Activated naive CD8-positive, alpha-beta T cell treated with anti-CD3 and anti-CD28 coated beads for 36 hours (primary cell): ENCODE measurements around the gene HIP1R. TPM values are rescaled to one million over a fixed set of nuclear protein-coding genes. Genes with fewer than 3 reads are reported as not detected.
"Not testable (repeated sequence)": the region's sequence is repeated elsewhere in the genome, so short reads cannot be mapped to it uniquely, and the experiment has no call there.

Experiments
- DNase-seq: peaks from one replicate; pipeline ENCODE4 v3.0.0; 2021
- H3K27ac Mint-ChIP-seq: one replicate; pipeline ENCODE4 v1.8.0; 2022; ENCODE audit warnings: mild to moderate bottlenecking, moderate library complexity, mixed read lengths
- H3K27me3 Mint-ChIP-seq: one replicate; pipeline ENCODE4 v1.8.0; 2022; ENCODE audit warnings: mild to moderate bottlenecking, mixed read lengths
- H3K36me3 Mint-ChIP-seq: one replicate; pipeline ENCODE4 v1.8.0; 2021; ENCODE audit warnings: mild to moderate bottlenecking, mixed read lengths
- H3K4me1 Mint-ChIP-seq: one replicate; pipeline ENCODE4 v1.8.0; 2021; ENCODE audit warnings: mixed read lengths
- H3K4me3 Mint-ChIP-seq: one replicate; pipeline ENCODE4 v1.8.0; 2022; ENCODE audit warnings: mild to moderate bottlenecking, moderate library complexity, mixed read lengths
- H3K9me3 Mint-ChIP-seq: one replicate; pipeline ENCODE4 v1.8.0; 2022; ENCODE audit warnings: mixed read lengths
- total RNA-seq, 2 experiments: library from RNA; stranded (reverse); gene quantifications; one replicate each; pipeline ENCODE4 v1.2.3, GENCODE V29; 2021

HIP1R gene, protein sequence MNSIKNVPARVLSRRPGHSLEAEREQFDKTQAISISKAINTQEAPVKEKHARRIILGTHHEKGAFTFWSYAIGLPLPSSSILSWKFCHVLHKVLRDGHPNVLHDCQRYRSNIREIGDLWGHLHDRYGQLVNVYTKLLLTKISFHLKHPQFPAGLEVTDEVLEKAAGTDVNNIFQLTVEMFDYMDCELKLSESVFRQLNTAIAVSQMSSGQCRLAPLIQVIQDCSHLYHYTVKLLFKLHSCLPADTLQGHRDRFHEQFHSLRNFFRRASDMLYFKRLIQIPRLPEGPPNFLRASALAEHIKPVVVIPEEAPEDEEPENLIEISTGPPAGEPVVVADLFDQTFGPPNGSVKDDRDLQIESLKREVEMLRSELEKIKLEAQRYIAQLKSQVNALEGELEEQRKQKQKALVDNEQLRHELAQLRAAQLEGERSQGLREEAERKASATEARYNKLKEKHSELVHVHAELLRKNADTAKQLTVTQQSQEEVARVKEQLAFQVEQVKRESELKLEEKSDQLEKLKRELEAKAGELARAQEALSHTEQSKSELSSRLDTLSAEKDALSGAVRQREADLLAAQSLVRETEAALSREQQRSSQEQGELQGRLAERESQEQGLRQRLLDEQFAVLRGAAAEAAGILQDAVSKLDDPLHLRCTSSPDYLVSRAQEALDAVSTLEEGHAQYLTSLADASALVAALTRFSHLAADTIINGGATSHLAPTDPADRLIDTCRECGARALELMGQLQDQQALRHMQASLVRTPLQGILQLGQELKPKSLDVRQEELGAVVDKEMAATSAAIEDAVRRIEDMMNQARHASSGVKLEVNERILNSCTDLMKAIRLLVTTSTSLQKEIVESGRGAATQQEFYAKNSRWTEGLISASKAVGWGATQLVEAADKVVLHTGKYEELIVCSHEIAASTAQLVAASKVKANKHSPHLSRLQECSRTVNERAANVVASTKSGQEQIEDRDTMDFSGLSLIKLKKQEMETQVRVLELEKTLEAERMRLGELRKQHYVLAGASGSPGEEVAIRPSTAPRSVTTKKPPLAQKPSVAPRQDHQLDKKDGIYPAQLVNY
- total RNA-seq: 10 to 100 TPM; 24.2 to 24.8 TPM

DNA sequence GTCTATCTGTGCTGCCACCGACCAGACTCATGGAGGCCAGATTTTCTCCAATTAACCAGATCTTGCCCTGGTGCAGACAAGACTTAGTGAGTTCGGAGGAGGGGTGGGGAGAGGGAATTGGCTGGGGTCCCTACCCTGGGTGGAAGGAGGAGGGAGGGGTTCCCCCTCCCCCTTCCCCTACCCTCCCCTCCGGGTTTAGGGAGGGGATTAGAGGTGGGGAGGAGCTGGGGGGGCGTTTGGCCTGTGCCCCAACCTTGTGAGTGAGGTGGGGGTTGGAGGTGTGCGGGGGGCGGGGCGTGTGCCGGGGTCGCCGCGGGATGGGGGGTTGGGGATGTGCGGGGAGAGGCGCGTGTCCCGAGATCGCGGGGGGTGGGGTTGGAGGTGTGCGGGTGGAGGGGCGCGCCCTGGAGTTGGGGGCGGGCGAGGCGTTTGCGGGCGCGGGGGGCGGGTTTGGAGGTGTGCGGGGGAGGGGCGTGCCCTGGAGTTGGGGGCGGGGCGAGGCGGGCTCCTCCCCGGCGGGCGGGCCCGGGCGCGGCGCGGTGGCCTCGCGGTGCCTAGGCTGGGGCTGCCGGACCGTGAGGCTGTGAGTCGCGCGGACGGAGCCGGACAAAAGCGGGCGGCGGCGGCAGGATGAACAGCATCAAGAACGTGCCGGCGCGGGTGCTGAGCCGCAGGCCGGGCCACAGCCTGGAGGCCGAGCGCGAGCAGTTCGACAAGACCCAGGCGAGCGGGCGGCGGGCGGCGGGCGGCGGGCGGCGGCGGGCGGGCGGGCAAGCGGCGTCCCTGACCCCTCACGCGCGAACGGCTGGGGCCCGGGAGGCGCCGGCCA, at the start of gene HIP1R:
HIP1R (plus strand) TSS at position 537 of the 829 bp plus-strand sequence; CDS start at position 631, 94 bp downstream.
- H3K4me1 Mint-ChIP-seq: peaks cover 38% of the 10 kb centered on the region
- peak; percentile 62 for DNase-seq
- peaks cover 7% of the 10 kb centered on the region for H3K36me3 Mint-ChIP-seq
- H3K27ac Mint-ChIP-seq: peak within 1 kb of the TSS; percentile 90
- H3K4me3 Mint-ChIP-seq: peak within 1 kb of the TSS; percentile 93
- no peaks in the 10 kb centered on the region for H3K9me3 Mint-ChIP-seq
- H3K27me3 Mint-ChIP-seq: peaks cover 7% of the 10 kb centered on the region

DNA sequence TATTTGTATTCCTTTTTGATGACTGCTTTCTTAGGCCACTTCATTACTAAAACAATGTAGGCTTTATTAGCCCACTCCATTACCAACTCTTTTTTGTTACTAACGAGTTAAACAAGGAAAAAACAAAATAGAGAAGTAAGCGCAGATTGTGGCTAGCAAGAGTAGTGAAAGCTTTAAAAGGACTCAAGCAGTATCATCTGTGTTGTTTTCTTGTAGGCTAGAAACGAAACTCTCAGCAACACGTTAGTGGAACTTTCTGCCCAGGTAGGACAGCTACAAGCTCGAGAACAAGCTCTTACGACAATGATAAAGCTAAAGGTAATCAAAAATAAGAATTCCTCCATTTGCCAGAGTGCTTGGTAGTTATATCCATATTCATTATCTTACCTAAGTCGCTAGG, 49.8 kb upstream of the HIP1R start:
- no peak overlapping the region for H3K4me3 Mint-ChIP-seq
- H3K27ac Mint-ChIP-seq: no peak overlapping the region
- DNase-seq: no peak
- H3K27me3 Mint-ChIP-seq: no peaks in the 10 kb centered on the region
- no peaks in the 10 kb centered on the region for H3K9me3 Mint-ChIP-seq
- no peaks in the 10 kb centered on the region for H3K36me3 Mint-ChIP-seq
- H3K4me1 Mint-ChIP-seq: no peaks in the 10 kb centered on the region

DNA sequence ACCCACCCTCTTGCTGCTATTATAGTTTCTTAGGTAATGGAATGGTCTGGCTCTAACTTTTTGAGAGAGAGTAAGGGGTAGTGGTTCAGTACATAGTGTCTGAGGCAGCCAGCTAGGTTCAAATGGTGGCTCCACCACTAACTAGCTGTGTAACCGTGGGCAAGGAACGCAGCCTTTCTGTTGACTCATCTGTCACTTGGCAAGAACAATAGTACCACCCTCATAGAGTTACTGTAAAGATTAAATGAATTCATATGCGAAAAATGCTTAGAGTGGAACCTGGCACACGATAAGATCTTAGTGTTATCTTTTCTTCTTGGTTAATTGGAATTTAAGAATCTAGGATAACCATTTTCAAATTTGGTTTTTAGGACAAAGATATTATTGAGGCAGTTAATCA, 46.9 kb upstream of the HIP1R start:
- no peak for DNase-seq
- Mint-ChIP-seq H3K9me3 (no peaks in the 10 kb centered on the region), H3K4me3 (no peak overlapping the region), H3K4me1 (no peaks in the 10 kb centered on the region), H3K27me3 (no peaks in the 10 kb centered on the region), H3K36me3 (no peaks in the 10 kb centered on the region), H3K27ac (no peak overlapping the region)

DNA sequence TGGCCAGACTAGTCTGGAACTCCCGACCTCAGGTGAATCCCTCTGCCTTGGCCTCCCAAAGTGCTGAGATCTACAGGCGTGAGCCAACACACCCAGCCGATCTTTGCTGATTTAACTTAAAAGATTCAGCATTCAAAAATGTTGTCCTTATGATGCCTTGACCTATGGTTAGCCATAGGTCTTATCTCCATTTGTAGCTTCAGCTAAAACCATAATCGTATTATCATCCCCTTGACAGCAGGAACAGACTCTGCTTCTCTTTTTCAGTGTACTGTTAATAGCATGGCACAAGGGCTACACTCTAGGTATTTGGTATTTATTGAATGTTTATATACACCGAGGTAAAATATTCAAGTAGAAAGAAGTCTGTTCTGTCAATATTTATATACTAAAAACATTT, 45.6 kb upstream of the HIP1R start:
- no peak for DNase-seq
- no peaks in the 10 kb centered on the region for H3K9me3 Mint-ChIP-seq
- no peaks in the 10 kb centered on the region for H3K36me3 Mint-ChIP-seq
- peaks cover 4% of the 10 kb centered on the region for H3K4me1 Mint-ChIP-seq
- H3K27me3 Mint-ChIP-seq: no peaks in the 10 kb centered on the region
- no peak overlapping the region for H3K27ac Mint-ChIP-seq
- no peak overlapping the region for H3K4me3 Mint-ChIP-seq

DNA sequence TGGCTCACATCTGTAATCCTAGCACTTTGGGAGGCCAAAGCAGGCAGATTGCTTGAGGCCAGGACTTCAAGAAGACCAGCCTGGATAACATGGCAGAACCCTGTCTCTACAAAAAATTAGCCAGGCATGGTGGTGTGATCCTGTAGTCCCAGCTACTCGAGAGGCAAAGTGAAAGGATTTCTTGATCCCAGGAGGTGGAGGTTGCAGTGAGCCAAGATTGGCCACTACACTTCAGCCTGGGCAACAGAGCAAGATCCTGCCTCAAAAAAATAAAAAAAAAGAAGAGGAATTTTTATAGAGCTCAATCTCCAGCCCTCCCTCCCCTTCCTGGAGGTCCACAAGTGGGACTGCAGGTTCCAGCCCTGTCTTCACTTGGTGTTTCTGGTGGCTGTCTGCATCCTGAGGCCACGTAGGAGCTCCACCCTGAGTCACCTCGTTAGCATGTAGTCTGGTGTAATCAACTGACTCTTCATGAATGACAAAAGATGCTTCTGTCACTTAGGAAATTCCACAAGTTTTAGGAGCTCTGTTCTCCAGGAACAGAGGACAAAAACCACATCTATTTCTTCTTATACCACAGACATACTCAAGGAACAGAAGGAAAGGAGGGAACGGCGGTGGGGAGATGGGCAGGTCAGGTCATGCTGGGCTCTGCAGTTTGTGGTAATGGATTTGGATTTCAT, 44.7 kb upstream of the HIP1R start:
- Mint-ChIP-seq H3K36me3 (no peaks in the 10 kb centered on the region), H3K4me3 (no peak overlapping the region), H3K9me3 (no peaks in the 10 kb centered on the region), H3K27me3 (no peaks in the 10 kb centered on the region), H3K4me1 (peaks cover 4% of the 10 kb centered on the region), H3K27ac (no peak overlapping the region)
- DNase-seq: no peak

DNA sequence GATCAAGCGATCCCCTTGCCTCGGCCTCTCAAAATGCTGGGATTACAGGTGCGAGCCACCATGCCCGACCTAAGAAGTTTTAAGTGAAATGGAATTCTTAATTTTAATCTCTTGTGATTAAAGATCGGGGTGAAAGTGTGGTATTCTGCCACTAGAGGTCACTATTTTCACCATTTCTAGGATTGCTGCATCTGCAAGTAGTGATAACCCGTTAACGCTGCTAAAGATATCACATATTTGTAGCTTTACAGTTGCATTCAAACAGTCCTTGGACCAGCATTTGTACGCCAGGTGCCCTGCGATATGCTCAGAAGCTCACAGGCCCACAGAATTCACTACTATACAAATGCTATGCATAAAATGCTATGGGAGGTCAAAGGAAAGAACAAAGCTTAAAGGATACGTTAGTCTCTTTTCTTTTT, 41.6 kb upstream of the HIP1R start:
- H3K27me3 Mint-ChIP-seq: no peaks in the 10 kb centered on the region
- DNase-seq: no peak
- H3K4me3 Mint-ChIP-seq: no peak overlapping the region
- H3K27ac Mint-ChIP-seq: no peak overlapping the region
- peaks cover 4% of the 10 kb centered on the region for H3K4me1 Mint-ChIP-seq
- no peaks in the 10 kb centered on the region for H3K36me3 Mint-ChIP-seq
- no peaks in the 10 kb centered on the region for H3K9me3 Mint-ChIP-seq

DNA sequence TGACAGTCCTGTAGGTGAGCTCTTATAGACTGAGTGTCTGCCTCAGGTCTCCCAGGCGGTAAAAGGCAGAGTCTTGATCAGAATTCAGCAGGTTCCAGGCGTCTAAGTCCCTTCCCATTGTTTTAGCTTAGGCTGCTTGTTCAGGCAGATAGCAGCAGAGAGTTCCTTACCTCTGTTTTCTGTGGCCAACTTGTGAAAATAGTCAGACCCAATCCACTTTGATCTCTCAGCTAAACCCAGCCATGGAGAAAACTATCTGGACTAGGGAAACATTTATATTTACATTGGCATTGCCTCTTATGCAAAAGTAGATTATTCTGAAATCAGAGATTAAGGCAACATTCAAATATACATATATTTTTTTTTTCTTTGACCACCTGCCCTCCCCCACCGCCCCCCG, 39.5 kb upstream of the HIP1R start:
- Mint-ChIP-seq H3K4me1 (peaks cover 6% of the 10 kb centered on the region), H3K4me3 (no peak overlapping the region), H3K27ac (no peak overlapping the region), H3K36me3 (no peaks in the 10 kb centered on the region), H3K27me3 (no peaks in the 10 kb centered on the region), H3K9me3 (no peaks in the 10 kb centered on the region)
- no peak for DNase-seq

DNA sequence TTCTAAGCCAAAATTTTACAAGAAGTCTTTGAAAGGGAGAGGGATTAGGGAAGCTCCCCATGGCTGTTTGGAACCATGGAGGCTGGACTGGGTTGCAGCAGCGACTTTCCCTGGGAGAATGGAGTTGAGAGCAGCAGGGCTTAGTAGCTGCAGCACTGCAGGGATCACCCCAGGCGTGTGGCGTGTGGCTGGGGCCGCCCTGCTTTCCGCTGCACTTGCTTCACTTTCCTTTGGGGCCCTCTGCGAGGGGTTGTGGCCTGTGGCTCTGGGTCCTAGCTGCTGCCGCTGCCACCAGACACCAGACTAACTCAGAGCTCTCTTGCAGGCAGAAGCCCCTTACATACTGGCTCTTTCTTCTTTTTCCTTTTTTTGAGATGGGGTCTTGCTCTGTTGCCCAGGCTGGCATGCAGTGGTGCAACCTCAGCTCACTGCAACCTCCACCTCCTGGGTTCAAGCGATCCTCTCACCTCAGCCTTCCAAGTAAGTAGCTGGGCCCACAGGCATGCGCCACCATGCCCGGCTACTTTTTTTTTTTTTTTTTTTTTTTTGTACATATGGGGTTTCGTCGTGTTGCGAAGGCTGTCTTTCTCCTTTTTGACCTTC, 35.5 kb upstream of the HIP1R start:
- H3K4me3 Mint-ChIP-seq: no peak overlapping the region
- DNase-seq: peak; percentile 7
- peaks cover 2% of the 10 kb centered on the region for H3K4me1 Mint-ChIP-seq
- H3K36me3 Mint-ChIP-seq: no peaks in the 10 kb centered on the region
- no peaks in the 10 kb centered on the region for H3K27me3 Mint-ChIP-seq
- H3K9me3 Mint-ChIP-seq: no peaks in the 10 kb centered on the region
- no peak overlapping the region for H3K27ac Mint-ChIP-seq

DNA sequence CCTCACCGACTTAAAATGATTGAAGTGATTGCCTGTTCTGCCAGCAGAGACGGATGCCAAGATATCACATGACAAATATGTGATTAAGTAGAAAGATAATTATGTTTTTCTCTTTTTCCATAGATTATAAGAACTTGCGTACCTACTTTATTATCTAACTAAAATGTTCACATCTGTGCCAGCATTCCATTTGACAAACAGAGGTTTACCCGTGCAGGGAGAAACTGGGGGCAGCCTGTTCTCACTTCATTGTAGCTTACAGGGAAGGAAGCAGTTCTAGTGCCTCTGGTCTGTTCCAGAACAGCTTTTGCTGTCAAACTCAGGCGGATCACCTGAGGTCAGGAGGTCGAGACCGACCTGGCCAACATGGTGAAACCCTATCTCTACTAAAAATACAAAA, 31.3 kb upstream of the HIP1R start:
- no peak overlapping the region for H3K27ac Mint-ChIP-seq
- H3K4me3 Mint-ChIP-seq: no peak overlapping the region
- H3K36me3 Mint-ChIP-seq: no peaks in the 10 kb centered on the region
- DNase-seq: no peak
- no peaks in the 10 kb centered on the region for H3K27me3 Mint-ChIP-seq
- peaks cover 4% of the 10 kb centered on the region for H3K4me1 Mint-ChIP-seq
- H3K9me3 Mint-ChIP-seq: no peaks in the 10 kb centered on the region

DNA sequence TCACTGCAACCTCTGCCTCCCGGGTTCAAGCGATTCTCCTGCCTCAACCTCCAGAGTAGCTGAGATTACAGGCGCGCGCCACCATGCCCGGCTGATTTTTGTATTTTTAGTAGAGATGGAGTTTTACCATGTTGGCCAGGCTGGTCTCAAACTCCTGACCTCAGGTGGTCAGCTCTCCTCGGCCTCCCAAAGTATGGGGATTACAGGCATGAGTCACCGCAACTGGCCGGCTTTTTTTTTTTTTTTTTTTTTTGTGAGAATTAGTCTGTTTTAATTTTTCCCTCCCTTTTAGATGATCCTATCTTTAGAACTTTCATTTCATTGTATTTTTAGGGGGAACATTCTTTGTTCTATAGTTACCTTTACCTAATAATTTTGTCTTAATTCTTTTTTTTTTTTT, 30.3 kb upstream of the HIP1R start:
- H3K9me3 Mint-ChIP-seq, DNase-seq, H3K36me3 Mint-ChIP-seq, H3K4me1 Mint-ChIP-seq, H3K4me3 Mint-ChIP-seq, H3K27ac Mint-ChIP-seq, H3K27me3 Mint-ChIP-seq: not testable (repeated sequence)

DNA sequence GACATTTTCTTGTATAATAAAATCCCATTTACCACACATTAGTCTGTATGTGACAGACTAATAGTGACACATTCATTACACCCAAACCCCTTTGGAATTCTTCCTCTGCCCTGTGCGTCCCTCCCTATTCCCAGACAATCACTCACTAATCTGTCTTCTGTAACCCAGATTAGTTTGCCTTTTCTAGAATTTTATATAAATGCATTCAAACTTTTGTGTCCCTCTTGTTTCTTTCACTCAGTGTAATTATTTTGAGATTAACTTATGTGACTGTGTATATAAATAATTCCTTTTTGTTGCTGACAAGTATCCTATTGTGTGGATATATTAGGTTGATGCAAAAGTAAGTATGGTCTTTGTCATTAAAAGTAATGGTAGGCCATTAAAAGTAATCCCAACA, 27.6 kb upstream of the HIP1R start:
- Mint-ChIP-seq H3K9me3 (no peaks in the 10 kb centered on the region), H3K4me1 (peaks cover 3% of the 10 kb centered on the region), H3K36me3 (no peaks in the 10 kb centered on the region), H3K4me3 (no peak overlapping the region), H3K27me3 (no peaks in the 10 kb centered on the region), H3K27ac (no peak overlapping the region)
- DNase-seq: no peak

DNA sequence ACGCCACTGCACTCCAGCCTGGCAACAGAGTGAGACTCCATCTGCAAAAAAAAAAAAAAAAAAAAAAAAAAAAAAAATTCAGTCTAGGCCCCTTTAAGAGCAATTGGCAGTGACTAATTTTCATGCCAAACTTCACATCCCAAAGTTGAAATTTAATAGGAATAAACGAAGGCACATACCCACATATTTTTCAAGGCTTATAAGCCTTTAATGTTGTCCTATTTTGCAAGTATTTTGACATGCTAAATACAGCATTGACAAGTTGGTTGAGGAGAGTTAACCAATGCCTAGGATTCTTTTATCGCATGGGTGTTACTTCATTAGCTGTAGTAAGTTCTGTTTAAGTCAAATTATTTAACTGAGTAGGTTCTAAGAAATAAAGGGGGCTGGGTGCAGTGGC, 23.5 kb upstream of the HIP1R start:
- no peak overlapping the region for H3K27ac Mint-ChIP-seq
- H3K4me1 Mint-ChIP-seq: peaks cover 3% of the 10 kb centered on the region
- no peaks in the 10 kb centered on the region for H3K27me3 Mint-ChIP-seq
- DNase-seq: no peak
- H3K9me3 Mint-ChIP-seq: no peaks in the 10 kb centered on the region
- no peaks in the 10 kb centered on the region for H3K36me3 Mint-ChIP-seq
- H3K4me3 Mint-ChIP-seq: no peak overlapping the region

DNA sequence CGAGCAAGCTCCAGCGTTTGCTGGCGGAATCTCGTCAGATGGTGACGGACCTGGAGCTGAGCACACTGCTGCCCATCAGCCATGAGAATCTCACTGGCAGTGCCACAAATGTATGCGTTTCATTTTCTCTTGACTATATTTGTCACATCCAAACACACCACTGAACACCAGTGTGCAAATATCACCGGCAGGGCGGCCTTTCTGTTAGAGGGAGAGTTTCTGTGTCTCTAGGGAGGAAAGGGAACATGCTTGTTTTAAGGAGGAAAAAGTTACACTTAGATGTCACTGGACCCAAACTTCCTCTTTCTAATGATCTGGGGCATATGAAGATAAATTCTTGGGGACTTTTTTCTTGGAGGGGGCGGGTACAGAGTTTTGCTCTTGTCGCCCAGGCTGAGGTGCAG, 21.9 kb upstream of the HIP1R start:
- no peak overlapping the region for H3K27ac Mint-ChIP-seq
- peaks cover 3% of the 10 kb centered on the region for H3K4me1 Mint-ChIP-seq
- H3K9me3 Mint-ChIP-seq: no peaks in the 10 kb centered on the region
- no peaks in the 10 kb centered on the region for H3K36me3 Mint-ChIP-seq
- H3K4me3 Mint-ChIP-seq: no peak overlapping the region
- H3K27me3 Mint-ChIP-seq: no peaks in the 10 kb centered on the region
- DNase-seq: no peak

DNA sequence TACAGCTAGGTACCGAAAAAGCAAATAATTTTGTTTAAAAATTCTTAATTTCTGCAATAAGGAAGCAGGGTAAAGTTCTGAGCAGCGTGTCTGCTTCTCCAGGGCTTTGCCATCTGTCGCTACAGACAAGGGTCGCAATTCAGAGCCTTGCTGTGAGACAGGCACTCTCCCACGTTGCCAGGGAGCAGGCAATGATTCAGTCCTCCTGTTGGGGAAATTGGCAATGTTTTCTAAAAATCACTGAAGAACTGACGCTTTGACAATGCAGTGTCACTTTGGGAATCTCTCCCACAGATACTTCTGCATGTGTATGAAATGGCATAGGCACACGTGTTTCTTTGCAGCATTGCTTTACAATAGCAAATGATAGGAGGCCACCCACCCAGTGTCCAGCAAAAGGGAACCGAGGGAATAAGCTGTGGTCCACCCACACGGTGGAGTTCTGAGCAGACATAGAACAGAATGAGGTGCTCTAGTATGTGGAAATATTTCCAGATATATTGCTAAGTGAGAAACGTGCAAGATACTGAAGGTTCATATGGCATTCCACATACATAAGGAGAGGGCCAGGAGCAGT, 16.0 kb upstream of the HIP1R start:
- H3K27ac Mint-ChIP-seq: no peak overlapping the region
- H3K36me3 Mint-ChIP-seq: no peaks in the 10 kb centered on the region
- no peak for DNase-seq
- H3K27me3 Mint-ChIP-seq: no peaks in the 10 kb centered on the region
- no peak overlapping the region for H3K4me3 Mint-ChIP-seq
- H3K4me1 Mint-ChIP-seq: no peaks in the 10 kb centered on the region
- H3K9me3 Mint-ChIP-seq: no peaks in the 10 kb centered on the region
